HG02678 (cell line): ENCODE results near the gene PTGR2.
"Not testable (repeated sequence)": the region's sequence is repeated elsewhere in the genome, so short reads cannot be mapped to it uniquely, and the experiment has no call there.

Experiments
- ATAC-seq: cut with Tn5 transposase; IDR thresholded peaks from one replicate; pipeline ENCODE4 v1.9.1; 2021; ENCODE audit warnings: mild to moderate bottlenecking, moderate library complexity; ENCODE audit not compliant: unreplicated experiment

PTGR2 gene

GRCh38 chr14:73879027-73879426 is 27.4 kb downstream of the PTGR2 start:
- ATAC-seq, result no peak

DNA sequence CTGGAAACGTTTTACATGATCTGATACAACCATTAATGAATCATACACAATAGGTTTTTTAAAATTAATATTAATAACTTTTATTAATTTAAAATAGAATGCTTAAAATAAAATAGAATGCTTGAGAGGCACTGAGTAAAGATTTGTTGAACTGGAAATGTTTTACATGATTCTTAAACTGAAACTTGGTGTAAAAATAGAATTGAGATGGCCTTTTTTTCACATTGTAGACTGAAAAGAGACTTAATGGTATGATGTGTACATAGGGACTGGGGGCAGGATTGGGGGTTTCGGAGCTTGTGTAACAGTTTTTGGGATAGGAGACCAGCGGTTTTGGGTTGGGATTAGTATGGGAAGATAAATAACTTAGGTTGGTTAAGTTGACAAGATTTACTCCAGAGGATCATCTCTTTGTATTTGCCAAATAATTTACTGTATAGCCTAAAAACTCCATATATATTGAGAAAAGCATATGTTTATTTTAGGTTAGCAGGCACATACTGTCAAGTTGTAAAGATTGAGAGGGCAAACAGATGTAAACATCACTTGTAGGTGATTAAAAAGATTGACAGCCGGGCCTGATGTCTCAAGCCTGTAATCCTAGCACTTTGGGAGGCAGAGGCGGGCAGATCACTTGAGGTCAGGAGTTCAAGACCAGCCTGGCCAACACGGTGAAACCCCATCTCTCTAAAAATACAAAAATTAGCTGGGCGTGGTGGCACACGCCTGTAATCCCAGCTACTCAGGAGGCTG is 33.0 kb downstream of the PTGR2 start:
- no peak for ATAC-seq

GRCh38 chr14:73886449-73887317 is 35.1 kb downstream of the PTGR2 start, which contains the start of gene ZNF410:
ZNF410 (plus strand) TSS chr14:73886859; CDS start chr14:73892176, 5,317 bp downstream.
- peak; percentile 97 for ATAC-seq

DNA sequence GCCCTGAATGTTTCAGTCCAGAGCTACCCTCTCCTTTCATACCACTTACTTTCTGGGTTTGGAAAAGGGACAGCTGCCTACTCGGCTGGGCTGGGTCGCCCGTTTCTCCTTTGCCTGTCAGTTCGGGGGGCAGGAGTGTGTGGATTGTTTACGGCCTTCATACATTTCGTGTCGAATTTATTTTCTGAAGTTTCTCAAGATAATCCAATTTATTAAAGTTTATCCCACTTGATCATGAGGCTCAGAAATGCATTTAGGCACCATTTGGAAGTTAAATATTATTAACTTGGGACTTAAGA is 35.6 kb downstream of the PTGR2 start:
- no peak for ATAC-seq

GRCh38 chr14:73887694-73888459 is 36.2 kb downstream of the PTGR2 start:
- ATAC-seq, result no peak

DNA sequence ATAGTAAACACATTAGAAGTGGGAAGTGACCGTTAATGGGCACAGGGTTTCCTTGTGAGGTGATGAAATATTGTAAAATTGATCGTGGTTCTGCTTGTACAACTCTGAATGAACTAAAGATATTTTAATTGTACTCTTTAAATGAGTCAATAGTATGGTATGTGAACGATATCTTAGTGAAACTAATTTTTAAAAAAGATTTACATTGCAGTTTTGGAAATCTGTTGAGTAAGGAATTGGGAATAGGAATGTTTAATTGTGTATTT is 36.8 kb downstream of the PTGR2 start:
- ATAC-seq, result no peak

GRCh38 chr14:73888971-73889370 is 37.3 kb downstream of the PTGR2 start:
- no peak for ATAC-seq

- ATAC-seq, result no peak
Measured at GRCh38 chr14:73889376-73889775, 37.7 kb downstream of the PTGR2 start.

DNA sequence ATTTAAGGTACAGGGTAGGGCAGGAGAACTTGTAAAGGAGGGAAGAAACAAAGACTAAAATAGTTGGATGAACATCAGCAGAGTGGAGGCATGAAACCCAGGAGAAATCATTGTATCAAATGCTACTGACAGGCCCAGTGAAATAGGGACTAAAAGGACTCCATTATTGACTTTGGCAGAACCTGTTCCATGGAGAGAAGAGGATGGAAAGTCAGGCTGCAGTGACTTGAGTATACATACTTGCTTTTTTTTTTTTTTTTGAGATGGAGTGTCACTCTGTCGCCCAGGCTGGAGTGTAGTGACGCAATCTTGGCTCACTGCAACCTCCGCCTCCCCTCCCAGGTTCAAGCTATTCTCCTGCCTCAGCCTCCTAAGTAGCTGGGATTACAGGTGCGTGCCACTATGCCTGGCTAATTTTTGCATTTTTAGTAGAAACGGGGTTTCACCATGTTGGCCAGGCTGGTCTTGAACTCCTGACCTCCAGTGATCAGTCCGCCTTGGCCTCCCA is 42.6 kb downstream of the PTGR2 start:
- not testable (repeated sequence) for ATAC-seq

DNA sequence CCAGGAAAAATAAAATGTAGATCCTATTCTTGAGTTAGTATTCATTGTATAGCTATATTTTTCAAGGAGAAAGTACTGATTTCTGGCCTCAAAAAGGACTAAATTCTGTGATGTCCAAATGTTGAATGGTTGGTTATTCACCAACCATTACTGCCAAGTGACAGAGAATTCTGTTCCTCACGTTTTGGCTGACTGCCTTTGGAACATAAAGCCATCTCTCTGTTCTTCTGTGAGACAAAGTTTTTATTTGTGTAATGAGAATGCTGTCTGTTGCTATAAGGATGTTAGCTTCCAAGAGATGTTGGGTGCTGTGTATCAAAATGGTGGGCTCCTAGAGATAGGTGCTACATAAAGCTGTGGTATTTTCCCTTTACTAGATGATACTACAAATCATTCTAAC is 44.3 kb downstream of the PTGR2 start:
- no peak for ATAC-seq

DNA sequence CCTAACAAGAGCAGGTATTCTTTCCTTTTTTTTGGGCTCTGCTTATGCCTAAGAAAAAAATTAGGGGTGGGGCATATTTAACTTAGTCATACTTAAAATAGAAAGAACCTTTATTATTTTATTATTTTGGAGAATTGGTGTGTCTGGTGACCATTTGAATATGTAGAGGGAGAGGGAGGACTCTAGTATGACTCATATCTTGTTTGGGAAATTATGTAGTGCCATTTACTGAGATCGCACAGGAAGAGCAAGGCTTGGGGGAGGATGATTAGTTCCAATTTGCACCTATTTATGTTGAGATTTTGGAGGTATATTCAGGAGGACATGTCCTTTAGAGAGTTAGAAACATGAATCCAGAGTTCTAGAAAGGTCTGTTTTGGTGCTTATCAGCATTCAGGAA is 44.9 kb downstream of the PTGR2 start:
- no peak for ATAC-seq

GRCh38 chr14:73903028-73903427 is 51.4 kb downstream of the PTGR2 start:
- no peak for ATAC-seq

GRCh38 chr14:73909681-73910080 is 58.0 kb downstream of the PTGR2 start:
- ATAC-seq, result no peak

- ATAC-seq, result no peak
Measured at GRCh38 chr14:73913256-73913655, 61.6 kb downstream of the PTGR2 start.

GRCh38 chr14:73916324-73916723 is 64.7 kb downstream of the PTGR2 start:
- ATAC-seq, result no peak

DNA sequence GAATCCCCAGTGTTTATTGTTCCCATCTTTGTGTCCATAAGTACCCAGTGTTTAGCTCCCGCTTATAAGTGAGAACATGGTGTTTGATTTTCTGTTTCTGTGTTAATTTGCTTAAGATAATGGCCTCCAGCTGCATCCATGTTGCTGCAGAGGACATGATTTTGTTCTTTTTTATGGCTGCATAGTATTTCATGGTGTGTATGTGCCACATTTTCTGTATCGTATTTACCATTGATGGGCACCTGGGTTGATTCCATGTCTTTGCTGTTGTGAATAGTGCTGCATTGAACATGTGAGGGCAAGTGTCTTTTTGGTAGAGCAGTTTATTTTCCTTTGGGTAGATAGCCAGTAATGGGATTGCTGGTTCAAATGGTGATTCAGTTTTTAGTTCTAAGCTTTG is 67.8 kb downstream of the PTGR2 start:
- not testable (repeated sequence) for ATAC-seq

GRCh38 chr14:73924337-73924736 is 72.7 kb downstream of the PTGR2 start:
- ATAC-seq, result no peak
